ENCODE data around the gene TMC7.
"Not testable (repeated sequence)": the region's sequence is repeated elsewhere in the genome, so short reads cannot be mapped to it uniquely, and the experiment has no call there.

TMC7 gene

DNA sequence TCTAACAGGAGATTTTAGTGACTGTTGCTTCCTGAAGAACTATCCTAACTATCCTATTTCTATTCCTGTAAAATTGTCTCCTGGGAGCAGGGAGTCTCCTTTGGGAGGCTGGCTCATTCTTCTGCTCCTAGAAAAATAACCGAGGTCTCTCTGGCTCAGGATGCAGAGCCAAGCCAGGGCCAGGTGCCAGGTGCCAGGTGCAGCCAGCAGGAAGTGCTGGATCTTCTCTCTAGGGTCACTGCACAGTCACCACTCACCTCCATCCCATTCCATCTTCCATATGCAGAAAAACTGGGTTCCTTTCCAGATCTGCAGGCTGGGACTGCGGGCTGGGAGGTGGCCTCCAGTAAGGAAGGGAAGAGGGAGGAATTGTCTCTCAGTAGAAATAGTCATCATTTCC lies 3.8 kb upstream of the TMC7 start:
- no peak for DNase-seq (ENCODE audit: low read depth in 1 of 2, low spot score in 1 of 2)

DNA sequence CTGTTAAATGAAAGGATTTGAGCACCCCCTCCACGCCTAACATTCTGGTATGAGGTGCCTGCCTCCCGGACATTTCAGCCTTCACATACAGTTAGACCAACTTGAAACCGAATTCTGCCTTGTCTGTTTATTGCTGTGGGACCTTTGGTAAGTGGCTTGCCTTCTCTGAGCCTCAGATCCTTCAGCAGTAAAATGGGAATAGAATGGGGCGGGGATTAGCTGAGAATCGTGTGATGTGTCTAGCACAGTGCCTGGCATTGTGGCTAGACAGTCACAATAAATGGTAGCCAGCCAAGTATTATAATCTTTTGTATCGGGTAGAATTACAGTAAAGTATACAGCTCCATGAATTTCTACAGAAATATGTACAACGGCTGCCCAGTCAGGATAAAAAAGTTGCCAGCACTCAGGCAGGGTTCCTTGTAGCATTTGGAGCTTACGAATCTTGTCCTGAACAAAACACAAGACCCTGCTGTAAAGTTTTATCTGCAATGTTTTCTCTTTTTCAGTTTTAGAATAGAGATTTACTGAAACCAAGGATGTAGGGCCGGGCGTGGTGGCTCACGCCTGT lies 786 bp downstream of the TMC7 start:
- DNase-seq (ENCODE audit: low read depth in 1 of 2, low spot score in 1 of 2) = no peak

DNA sequence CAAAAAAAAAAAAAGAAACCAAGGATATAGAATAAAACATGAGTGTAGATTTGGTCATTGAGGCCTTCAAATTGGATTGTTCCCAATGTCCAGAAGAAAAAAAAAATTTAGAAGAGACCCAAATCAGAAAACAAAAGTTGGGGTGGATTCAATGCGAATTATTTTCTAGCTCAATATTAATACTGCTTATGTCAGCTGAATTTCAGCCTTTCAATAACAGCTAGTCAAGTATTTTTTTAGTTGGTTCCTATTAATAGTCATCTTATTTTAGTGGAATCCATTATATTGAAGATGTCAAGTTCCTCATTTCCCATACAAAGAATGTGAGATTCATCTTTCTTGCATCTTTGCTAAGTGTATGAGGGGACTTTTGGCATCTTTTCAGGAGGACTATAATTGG lies 1.5 kb downstream of the TMC7 start:
- DNase-seq (ENCODE audit: low read depth in 1 of 2, low spot score in 1 of 2) = not testable (repeated sequence)

DNA sequence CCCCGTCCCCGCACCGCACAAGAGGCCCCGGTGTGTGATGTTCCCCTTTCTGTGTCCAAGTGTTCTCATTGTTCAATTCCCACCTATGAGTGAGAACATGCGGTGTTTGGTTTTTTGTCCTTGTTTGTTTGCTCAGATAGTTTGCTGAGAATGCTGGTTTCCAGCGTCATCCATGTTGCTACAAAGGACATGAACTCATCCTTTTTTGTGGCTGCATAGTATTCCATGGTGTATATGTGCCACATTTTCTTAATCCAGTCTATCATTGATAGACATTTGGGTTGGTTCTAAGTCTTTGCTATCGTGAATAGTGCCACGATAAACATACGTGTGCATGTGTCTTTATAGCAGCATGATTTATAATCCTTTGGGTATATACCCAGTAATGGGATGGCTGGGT lies 8.0 kb downstream of the TMC7 start:
- not testable (repeated sequence) for DNase-seq (ENCODE audit: low read depth in 1 of 2, low spot score in 1 of 2)

DNA sequence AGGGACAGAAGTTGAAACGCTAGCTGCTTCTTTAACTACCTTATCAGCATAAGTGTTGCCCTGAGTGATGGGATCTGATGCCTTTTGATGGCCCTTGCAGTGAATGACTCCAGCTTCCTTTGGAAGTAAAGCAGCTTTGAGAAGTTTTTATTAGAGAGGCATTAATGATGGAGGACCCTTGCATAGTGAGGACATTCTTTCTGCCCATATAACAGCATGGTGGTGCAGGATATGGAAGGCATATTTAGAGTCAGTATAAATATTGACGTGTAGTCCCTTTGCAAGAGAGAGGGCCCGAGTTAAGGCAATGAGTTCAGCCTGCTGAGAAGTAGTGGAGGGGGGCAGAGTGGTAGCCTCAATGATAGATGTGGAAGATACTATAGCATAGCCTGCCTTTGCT lies 9.8 kb downstream of the TMC7 start:
- DNase-seq (ENCODE audit: low read depth in 1 of 2, low spot score in 1 of 2) = not testable (repeated sequence)

DNA sequence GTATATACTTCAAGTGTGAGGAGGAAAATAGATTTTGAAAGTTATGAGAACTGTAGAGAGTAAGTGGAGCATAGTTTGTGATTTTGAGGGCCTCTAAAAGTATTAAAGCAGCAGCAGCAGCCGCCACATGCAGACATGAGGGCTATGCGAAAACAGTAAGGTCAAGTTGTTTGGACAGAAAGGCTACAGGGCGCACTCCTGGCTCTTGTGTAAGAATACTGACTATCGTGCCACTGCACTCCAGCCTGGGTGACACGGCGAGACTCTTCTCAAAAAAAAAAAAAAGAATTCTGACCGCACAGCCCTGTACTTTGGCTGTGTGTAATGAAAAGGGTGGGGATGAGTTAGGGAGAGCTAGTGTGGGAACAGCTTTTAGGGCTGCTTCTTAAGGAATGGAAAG lies 10.4 kb downstream of the TMC7 start:
- DNase-seq (ENCODE audit: low read depth in 1 of 2, low spot score in 1 of 2) = not testable (repeated sequence)

DNA sequence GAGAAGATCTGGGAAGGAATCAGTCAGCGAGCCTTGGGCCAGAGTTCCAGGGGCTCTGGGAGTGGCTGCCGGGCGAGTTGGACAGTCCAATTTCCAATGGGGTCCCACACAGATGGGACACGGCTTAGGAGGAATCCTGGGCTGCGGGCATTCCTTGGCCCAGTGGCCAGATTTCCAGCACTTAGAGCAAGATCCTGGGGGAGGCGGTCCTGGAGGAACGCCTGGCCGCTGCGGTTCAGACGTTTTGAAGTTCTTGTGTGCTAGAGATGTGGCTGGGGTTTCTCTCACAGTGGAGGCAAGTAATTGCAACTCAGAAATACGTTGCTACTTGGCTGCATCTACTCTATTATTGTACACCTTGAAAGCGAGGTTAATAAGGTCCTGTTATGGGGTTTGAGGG lies 11.7 kb downstream of the TMC7 start:
- DNase-seq (ENCODE audit: low read depth in 1 of 2, low spot score in 1 of 2) = not testable (repeated sequence)

DNA sequence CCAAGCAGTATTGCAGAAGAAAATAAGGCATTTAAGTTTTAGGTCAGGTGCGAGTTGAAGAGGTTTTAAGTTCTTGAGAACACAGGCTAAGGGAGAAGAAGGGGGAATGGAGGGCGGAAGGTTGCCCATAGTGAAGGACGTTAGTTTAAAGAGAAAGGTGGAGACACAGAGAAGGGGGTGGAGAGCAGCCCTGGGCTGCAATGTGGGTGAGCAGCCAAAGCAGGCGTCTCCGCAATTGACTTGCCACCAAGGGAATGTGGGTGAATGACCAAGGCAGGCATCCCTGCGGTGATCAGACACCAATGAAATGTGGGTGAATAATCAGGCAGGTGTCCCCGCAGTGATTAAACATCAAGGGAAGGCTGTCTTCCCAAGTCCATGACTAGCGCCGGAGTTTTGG lies 12.8 kb downstream of the TMC7 start:
- DNase-seq (ENCODE audit: low read depth in 1 of 2, low spot score in 1 of 2) = not testable (repeated sequence)

DNA sequence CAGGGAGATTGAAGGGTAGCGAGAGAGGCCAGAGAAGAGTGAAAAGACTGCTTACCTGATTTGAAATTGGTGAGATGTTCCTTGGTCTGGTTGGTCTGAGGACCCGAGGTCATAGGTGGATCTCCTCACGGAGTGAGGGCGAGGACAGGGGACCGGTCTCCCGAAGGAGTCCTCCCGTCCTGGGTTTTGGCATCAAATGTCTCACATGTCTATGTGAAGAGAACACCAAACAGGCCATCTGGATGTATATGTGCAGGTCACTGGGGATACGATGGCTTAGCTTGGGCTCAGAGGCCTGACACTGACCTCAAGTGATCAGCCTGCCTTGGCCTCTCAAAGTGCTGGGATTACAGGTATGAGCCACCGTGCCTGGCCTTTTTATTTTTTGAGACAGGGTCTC lies 13.3 kb downstream of the TMC7 start:
- DNase-seq (ENCODE audit: low read depth in 1 of 2, low spot score in 1 of 2) = not testable (repeated sequence)

DNA sequence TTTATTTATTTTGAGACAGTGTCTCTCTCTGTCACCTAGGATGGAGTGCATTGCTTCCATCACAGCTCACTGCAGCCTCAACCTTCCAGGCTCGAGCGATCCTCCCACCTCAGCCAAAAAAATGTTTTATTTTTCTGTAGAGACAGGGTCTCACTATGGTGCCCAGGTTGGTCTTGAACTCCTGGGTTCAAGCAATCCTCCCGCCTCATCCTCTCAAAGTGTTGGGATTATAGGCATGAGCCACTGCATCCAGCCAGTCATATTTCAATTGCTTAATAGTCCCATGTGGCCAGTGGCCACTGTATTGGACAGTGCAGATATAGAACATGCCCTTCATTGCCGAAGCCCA lies 15.3 kb downstream of the TMC7 start:
- DNase-seq (ENCODE audit: low read depth in 1 of 2, low spot score in 1 of 2) = no peak

DNA sequence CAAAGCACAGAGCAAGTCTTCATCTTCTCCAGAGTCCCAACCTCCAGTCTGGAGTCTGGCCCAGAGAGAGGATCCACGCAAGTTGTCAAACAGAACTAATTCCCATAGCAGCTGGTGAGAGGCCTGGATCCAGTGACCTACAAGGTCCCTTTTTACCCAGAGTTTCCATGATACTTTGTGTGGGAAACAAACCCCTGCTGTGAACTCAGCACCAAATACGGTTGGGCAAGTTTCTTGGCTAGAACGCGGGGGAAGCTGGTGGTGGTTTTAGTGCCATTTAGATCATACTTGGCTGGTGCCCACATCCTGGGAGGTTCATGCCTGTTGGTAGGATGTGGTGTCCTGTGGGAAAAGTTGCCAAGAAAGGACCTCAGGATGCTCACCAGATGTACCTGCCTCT lies 18.1 kb downstream of the TMC7 start:
- no peak for DNase-seq (ENCODE audit: low read depth in 1 of 2, low spot score in 1 of 2)

DNA sequence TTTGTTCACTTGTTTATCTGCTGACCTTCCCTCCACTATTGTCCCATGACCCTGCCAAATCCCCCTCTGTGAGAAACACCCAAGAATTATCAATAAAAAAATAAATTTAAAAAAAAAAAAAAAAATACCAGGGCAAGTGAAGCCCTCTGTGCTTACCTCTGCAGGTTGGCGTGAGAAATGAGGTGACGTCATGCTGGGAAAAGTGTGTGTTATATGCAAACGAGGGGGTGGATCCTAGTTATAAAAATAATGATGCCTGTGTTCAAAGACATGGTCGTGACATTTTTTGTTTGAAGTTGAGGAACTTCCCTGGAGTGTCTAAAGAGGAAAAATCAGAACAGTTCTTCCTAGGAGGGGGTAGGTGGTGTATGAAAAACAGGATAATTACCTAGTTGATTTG lies 20.2 kb downstream of the TMC7 start:
- DNase-seq (ENCODE audit: low read depth in 1 of 2, low spot score in 1 of 2) = no peak

DNA sequence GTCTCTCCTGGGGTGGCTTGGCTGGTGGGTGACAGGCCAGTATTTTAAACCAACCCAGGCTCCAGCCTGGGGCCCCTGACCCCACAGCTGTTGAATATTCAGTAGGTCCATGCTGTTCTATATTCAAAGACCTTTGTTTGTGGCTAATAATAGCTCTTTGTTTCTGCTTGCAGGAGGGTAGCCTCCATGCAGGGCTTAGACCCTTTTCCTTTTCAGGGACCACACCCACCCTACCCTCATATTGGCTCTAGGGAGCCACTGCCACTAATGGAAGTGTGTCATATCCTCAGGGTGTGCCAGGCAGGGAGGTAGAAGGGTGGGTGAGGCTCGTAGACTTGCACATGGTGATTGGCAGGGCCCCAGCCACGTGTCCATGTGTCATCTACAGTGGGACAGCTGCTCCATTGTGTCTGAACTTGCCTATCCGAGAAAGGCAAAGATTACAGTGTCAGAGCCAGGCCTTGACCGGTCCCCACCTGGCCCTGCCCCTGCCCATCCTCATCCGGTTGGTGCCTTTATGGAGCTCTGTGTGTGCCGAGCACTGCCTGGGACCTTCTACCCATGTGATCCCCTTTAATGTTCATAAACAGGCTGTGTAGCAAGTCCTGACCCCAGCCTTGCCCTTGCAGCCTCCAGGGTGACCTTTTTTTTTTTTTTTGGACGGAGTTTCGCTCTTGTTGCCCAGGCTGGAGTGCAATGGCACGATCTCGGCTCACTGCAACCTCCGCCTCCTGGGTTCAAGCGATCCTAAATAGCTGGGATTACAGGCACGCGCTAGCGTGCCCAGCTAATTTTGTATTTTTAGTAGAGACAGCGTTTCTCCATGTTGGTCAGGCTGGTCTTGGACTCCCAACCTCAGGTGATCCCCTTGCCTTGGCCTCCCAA lies 22.1 kb downstream of the TMC7 start:
- no peak for DNase-seq (ENCODE audit: low read depth in 1 of 2, low spot score in 1 of 2)

DNA sequence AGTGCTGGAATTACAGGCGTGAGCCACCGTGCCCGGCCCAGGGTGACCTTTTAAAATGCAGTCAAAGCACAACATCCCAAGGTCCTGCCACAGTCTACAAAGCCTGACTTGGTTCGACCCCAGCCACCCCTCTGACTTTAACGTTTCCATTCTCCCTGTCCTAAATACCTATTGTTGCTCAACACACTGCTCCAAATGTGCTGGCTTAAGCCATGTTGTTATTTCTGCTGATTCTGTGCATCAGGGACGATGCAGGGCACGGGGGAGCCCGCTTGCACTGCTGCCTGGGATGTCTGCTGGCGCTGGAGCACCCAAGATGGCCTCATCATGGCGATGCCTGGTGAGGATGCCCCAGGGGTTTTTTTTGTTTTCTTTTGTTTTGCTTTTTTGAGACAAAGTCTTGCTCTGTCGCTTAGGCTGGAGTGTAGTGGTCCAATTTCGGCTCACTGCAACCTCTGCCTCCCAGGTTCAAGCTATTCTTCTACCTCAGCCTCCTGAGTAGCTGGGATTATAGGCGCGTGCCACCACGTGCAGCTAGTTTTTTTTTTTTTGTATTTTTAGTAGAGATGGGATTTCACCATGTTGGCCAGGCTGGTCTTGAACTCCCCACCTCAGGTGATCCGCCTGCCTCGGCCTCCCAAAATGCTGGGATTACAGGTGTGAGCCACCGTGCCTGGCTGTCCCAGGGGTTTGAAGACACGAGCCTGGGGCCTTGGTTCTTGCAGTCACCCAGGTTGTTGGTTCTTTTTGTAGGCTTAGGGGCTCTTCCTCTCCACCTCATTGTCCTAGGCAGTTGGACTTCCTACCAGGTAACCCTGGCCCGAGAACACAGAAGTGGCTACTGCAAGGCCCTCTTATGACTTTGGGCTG lies 22.9 kb downstream of the TMC7 start:
- no peak for DNase-seq (ENCODE audit: low read depth in 1 of 2, low spot score in 1 of 2)

DNA sequence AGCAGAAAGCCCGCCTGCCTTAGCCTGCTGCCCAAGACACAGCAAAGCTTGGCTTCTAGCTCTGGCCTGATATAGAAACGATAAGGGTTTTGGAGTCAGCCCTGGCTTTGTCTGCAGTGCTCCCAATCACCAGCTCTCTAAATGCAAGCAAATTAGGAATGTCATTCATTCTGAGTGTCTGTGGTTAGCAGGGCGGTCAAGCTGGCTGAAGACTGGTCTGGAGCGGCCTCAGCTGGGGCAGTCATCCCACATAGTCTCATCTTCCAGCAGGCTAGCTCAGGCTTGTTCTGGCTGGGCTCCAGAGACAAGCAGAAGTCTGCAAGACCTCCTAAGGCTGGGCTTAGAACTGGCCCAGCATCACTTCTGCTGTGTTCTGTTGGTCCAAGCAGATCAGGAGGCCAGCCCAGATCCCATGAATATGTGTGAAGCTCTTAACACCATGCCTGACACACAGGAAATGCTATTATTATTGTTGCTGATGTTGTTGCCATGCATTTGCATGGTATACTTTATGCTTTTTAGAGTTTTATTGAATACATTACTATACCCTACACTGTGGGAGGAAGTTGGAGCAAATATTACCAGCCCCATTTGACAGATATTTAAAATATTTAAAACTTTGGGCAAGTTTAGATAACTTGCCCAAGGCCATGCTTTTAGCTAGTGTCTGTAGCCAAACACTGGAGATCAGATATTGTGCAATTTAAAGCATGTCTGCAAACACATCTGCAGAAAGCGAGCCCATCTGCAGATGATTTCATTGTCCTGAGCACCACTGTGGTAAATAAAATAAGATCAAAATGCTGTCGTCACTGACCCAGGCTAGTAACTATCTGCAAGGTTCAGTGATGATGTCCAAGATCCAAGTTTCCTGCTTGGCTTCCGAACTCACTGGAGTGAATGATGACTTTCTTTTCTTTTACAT lies 24.8 kb downstream of the TMC7 start:
- DNase-seq (ENCODE audit: low read depth in 1 of 2, low spot score in 1 of 2) = no peak

DNA sequence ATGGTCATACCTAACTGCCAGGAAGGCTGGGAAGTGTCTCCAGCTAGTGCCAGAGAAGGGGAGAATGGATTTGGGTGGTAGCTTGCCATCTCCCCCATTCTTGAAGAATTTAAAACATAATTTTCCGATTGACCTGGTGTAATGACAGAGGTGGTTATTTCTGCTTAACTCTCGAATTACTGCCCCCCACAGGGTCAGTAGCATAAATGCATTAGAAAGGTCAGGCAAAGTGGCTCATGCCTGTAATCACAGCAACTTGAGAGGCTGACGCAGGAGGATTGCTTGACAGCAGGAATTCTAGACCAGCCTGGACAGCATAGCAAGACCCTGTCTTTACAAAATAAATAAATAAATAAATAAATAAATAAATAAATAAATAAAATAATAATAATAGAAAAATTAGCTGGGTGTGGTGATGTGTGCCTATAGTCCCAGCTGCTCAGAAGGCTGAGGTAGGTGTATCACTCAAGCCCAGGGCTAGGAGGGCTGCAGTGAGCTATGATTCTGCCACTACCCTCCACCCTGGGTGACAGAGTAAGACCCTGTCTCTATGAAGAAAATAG lies 27.5 kb downstream of the TMC7 start:
- no peak for DNase-seq (ENCODE audit: low read depth in 1 of 2, low spot score in 1 of 2)

DNA sequence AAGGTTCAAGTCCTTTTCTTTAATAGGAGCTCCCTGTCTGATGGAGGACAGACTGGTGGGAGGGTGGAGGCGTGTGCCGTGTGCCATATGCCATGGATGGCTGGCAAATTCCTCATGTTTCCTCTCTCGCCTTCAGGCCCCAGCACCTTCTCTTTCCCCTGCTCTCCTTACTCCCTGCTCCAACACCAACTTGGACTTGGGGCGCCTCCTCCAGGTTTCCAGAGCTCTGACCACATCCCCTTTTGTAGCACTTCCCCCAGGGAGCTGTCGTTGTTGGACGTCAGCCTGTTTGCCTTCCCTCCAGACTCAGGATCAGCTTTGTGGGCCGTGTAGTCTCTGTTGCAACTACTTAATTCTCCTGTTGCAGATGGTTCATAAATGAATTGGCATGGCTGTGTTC lies 30.7 kb downstream of the TMC7 start:
- no peak for DNase-seq (ENCODE audit: low read depth in 1 of 2, low spot score in 1 of 2)

DNA sequence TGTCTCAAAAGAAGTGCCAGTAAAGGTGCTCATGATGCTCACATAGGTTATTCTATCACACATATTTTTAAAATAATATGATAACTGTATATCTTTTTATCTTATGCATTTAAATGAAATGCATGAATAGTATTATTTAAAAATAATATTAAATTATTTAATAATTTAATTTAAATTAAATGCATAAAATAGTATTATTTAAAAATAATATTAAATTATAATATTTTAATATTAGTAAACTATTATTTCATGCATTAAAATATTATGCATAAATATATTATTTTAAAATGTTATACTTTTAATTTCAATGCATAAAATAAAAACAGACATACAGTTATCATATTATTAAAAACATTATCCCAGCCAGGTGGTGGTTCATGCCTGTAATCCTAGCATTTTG lies 33.4 kb downstream of the TMC7 start:
- no peak for DNase-seq (ENCODE audit: low read depth in 1 of 2, low spot score in 1 of 2)

DNA sequence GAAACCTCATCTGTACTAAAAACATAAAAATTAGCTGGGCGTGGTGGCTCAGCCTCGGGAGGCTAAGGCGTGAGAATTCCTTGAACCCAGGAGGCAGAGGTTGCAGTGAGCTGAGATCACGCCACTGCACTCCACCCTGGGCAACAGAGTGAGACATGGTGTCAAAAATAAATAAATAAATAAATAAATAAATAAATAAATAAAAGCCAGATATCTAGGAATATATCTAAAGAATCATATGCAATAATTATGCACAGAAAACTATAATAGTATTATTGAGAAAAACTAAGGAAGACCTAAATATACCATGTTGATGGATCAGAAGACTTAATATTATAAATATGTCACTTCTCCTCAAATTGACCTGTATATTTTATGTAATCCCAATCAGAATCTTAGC lies 37.0 kb downstream of the TMC7 start:
- no peak for DNase-seq (ENCODE audit: low read depth in 1 of 2, low spot score in 1 of 2)

DNA sequence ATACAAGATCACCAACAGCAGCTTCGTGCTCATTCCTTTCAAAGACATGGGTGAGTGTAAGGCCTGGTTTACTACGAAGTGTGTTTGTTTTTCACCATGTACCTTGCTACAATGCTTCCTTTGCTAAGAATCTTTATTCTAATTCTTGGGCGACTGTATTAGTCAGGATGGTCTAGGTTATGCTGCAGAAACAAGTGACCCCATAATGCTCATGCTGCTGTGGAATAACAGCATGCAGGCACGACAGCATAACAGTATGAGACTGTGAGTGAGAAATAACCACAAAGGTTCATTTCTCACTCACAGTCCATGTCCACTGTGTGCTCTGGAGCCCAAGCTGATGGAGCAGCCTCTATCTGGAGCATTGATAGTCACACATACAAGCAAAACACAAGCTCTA lies 38.0 kb downstream of the TMC7 start:
- DNase-seq (ENCODE audit: low read depth in 1 of 2, low spot score in 1 of 2) = no peak

DNA sequence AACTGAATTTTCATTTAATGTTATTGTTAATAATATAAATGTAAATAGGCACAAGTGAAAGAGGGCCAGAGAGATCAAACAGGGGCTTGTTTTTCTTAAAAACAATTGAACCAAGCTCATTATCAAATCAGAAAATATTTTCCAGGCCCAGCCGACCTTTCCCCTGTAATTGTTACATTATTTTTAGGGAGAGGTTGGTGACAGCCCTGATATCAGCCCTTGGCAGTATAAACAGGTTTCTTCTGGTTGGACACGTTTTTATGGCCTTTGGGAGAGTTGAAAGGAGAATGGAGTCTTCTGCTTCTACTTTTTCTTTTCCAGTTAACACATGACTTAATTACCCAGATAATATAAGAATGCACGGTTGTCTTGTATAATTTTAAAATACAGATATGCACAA lies 43.7 kb downstream of the TMC7 start:
- DNase-seq (ENCODE audit: low read depth in 1 of 2, low spot score in 1 of 2) = no peak
